Measurements from ENCODE around the gene ITSN1.
"Not testable (repeated sequence)": the region's sequence is repeated elsewhere in the genome, so short reads cannot be mapped to it uniquely, and the experiment has no call there.

ITSN1 gene

DNA sequence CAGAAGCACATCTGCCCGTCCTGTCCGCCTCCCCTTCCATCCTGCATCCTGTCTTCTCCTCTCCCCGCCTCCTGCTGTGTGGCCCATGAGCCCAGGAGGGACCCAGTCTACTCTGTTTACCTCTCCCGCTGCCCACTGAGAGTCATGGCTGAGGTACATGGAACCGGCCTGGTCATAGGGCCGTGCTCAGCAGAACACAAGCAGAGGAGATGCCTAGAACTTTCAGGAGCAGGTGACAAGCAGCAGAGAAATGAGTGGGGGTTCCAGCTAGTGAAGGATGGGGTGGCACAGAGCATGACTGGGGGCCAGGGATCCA is 202.5 kb downstream of the ITSN1 start:
- no peak for DNase-seq

GRCh38 chr21:33846141-33846540 is 203.8 kb downstream of the ITSN1 start:
- no peak for DNase-seq

DNA sequence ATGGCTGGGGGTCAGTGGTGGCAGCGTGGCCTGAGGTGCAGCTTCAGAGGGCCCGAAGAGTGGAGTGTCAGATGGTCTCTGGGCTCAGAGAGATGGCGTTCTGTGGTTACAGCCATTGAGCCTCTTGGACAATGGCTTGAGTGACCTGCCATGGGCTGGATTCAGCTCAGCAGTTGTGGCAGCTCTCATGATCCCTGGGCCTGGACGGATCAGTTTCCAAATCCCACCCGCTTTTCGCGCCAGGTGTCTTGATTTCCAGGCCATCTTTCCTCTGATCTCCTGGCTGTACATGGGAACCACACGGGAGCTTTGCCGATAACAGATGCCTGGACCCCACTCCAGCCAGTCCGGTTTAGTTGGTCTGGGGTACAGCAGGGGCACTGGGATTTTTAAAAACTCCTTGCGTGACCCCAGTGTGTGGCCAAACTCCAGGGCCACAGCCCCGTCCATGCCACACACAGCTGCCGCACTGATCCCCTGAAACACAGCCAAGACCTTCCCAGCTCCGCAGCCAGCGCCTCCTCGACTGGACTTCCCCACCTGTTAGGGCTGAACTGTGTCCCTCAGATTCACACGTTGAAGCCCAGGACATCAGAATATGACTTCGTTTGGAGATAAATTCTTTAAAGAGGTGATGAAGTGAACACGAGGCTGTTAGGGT is 205.4 kb downstream of the ITSN1 start:
- no peak for DNase-seq

- DNase-seq = no peak
Observed at GRCh38 chr21:33848249-33848953, 206.1 kb downstream of the ITSN1 start.

GRCh38 chr21:33849834-33850233 is 207.5 kb downstream of the ITSN1 start:
- no peak for DNase-seq

GRCh38 chr21:33850401-33850800 is 208.1 kb downstream of the ITSN1 start:
- no peak for DNase-seq

- DNase-seq = no peak
Observed at GRCh38 chr21:33850985-33851384, 208.7 kb downstream of the ITSN1 start.

GRCh38 chr21:33852485-33852884 is 210.2 kb downstream of the ITSN1 start:
- DNase-seq = no peak

- no peak for DNase-seq
Observed at GRCh38 chr21:33854604-33855003, 212.3 kb downstream of the ITSN1 start.

DNA sequence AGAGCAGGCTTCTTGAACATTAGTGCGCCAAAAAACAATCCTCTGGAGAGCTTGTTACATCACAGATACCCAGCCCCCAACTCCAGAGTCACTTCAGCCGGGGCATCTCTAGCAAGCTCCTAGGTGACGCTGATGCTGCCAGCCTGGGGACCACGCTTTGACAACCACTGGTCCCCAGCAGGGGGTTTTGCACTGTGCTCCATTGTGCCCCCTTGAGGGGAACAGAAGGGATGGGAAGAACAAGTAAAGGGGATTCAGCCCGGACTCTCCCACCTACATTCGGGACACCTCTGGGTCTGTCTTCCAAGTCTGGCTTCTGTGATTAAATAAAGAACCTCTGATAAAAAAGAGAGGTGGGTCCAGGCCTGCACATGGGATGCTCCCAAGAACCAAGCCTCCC is 212.9 kb downstream of the ITSN1 start:
- DNase-seq = no peak

GRCh38 chr21:33856893-33857527 is 214.7 kb downstream of the ITSN1 start:
- no peak for DNase-seq

DNA sequence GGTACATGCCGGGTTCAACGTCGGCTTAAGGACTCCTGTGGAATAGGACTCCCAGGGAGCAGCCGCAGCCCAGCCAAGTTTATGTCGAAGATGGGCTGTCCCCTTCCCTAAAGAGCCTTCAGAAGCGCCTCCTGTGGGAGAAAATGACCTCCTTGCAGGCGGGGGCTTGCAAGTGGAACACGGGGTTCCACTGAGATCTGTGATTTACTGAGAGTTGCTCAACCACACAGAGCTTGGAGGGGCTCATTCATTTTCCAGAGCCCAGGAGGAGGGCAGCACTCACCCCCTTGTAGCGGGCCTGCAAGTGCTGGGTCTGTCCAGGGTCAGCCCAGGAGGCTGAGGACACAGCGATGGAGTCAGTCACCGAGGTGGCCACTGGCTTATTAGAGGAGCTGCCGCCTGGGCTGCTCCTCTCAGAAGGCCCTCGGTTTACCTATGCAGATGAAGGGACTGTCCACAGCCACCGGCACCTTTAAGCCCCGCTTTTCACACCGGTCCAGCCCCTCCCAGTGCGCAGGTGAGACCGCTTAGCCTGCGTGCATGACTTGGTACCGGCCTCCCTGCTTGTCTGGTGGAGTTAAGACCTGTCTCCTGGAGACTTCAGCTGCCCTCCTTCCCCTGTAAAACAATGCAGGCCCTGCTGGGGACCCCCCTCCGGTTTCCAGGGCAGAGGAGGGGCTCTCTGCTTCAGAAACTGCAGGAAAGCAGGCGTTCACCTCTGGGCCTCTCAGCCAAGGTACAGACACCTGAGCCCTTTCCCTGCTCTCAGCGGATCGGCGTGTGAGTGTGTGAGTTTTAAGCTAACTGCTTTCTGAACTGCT is 215.8 kb downstream of the ITSN1 start:
- no peak for DNase-seq

DNA sequence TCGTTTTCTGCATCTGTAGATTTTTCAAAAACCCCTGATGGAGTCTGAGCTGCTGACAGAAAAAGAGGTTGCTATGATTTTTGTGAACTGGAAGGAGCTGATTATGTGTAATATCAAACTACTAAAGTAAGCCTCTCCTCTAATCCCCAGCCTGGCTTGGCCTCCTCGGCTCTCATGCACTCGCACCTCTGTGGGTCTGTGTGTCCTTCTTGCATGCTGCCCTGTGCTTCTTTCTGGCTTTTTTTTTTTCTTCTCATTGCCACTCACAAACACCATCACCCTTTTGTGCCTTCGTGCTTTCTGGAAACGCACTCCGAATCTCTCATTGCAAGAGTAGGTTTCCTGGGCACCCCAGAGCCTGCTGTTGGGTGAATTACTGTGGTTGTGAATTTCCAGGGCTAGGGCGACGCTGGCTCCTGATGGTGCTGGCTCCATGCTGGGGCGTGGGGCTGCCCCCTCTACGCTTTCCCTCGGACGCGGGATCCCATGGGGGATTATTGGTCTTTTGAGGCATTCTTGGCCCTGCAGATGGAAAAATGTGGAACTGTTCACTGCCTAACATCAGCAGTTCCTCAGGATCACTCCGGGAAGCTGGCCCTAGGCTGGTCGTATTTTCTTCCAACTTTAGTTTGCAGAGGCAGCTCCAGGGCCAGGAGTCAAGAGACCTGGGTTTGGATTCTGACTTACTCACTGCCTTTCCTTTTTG is 216.5 kb downstream of the ITSN1 start:
- DNase-seq = no peak

- DNase-seq = no peak
Observed at GRCh38 chr21:33859373-33860102, 217.2 kb downstream of the ITSN1 start.

DNA sequence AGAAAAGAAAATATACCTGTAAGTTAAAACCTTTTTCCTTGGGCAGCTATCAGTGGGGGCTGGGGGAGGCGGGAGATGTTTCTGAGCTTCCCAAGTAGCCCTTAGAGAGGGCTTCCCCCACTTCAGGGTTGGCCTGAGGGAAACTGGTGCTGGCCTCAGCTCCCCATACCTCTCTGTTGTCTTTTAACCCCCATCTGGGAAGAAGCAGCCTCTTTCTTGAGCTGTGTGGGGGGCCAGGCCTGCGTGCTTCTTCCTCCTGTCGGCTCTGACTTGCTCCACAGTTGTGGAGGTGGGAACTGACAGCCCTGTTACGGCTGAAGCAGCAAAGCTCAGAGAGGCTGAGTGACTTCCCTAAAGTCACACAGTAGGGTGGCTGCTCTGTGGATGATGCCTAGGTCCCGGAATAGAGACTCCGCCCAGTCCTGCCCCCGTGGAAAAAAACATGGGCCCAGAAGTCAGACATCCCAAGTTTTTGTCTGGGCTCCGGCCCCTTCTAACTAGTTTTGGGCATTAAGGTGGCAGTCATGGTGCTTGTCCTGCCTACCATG is 218.1 kb downstream of the ITSN1 start:
- DNase-seq = no peak

DNA sequence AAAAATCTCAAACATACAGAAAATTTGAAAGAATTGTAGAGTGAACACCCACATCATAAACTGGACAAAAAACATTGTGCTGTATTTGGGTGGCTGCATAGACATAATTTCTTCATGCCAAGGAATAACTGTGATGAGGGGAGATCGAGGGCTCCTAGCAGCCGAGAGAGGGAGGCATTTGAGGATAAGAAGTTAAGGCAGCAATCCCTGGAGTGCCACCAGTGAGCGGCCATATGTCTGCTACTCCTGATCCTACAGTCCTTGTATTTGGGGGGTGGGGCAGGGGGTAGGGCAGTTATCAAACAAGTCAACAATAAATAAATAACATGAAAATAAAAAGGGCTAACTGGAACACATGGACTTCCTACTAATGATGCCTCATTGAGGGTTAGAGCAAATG is 218.8 kb downstream of the ITSN1 start:
- DNase-seq = no peak

DNA sequence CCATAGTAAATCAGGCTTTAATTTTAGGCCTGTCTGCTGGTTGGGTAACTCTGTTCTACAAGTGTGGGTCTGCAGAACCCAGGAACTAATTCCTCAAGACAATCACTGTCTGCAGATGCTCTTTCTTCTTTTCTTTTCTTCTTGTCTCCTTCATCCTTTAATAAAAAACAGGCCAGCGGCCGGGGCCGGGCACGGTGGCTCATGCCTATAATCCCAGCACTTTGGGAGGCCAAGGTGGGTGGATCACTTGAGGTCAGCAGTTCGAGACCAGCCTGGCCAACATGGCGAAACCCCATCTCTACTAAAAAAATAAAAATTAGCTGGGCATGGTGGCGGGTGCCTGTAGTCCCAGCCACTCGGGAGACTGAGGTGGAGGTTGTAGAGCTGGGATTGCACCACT is 220.9 kb downstream of the ITSN1 start:
- DNase-seq = not testable (repeated sequence)

DNA sequence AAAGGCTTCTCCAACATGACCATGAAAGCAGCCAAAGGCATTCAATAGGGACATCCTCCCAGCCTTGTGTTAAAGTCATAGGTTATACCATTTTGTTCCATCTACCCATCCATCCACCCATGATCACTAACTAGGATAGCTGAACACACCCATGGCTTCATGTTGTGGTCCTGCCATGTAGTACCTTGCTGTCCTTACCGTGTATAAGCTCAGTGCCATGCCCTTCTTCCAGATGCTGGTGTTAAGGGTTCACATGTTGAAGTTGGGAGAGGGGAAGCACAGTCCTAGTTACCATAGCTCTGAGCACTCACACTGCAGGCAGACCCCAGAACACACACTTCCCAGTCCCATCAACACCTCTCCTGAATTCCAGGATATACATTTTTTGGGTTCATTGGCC is 221.8 kb downstream of the ITSN1 start:
- no peak for DNase-seq

- no peak for DNase-seq
Observed at GRCh38 chr21:33865176-33865575, 222.9 kb downstream of the ITSN1 start.

DNA sequence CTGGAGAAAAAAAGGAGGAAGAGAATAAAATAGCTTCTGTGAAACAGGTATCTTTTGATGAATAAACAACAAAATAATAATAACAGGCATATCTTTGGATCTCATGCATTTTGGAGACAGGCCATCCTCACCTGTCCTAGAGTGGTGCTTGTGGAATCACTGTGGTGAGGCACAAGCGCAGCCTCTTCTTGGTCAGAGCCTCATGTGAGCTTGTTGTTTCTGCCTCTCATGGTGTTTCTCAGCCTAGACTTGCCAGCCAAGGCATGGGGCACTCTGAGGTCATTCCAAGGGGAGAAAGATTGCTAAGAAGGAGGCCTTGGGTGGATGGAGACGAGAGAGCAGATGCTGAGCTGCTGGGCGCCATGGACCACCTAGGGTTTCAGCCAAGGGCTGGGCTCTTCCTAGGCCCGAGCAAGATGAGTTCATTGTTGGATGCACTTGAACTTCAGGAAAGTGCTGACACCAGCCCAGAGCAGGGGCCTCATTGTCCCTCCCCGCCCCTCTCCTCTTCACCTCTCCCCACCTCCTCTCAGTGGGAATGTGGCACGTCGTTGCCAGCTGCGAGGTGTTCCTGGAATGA is 223.8 kb downstream of the ITSN1 start:
- no peak for DNase-seq

- no peak for DNase-seq
Observed at GRCh38 chr21:33866826-33867225, 224.5 kb downstream of the ITSN1 start.

- not testable (repeated sequence) for DNase-seq
Observed at GRCh38 chr21:33867868-33868267, 225.6 kb downstream of the ITSN1 start.

All from NCI-H1417 treated with DMSO at 0.1 percent for 48 hours (cell line).